Small intestine (tissue), 7 donors: ENCODE results near the gene CLMN. TPM values are rescaled to one million over a fixed set of nuclear protein-coding genes. Genes with fewer than 3 reads are reported as not detected.
A peak's percentile ranks its signal among the peaks of the same experiment; 100 is the strongest.

Experiments
- DNase-seq, 2 donors: peaks; one replicate each; pipeline versions ENCODE4 v3.0.0 to v3.0.0-alpha.2; 2013
- FAIRE-seq: peaks from 2 replicates; lab custom pipeline; 2012; peaks lifted over from hg19 to GRCh38; lab: Jason Lieb, UNC
- H3K27ac ChIP-seq, 3 donors: one replicate each; pipeline ENCODE4 v1.5.1; 2013; ENCODE audit warnings: low read length in 2 of 3, mild to moderate bottlenecking in 2 of 3, control low read depth in 1 of 3, inconsistent platforms in 1 of 3, low read depth in 1 of 3, moderate library complexity in 1 of 3
- H3K27me3 ChIP-seq, 3 donors: one replicate each; pipeline ENCODE4 v1.6.1; 2013; ENCODE audit warnings: low read length in 3 of 3, inconsistent platforms in 1 of 3; ENCODE audit not compliant: control insufficient read depth in 3 of 3, insufficient read depth in 3 of 3
- H3K36me3 ChIP-seq, 3 donors: one replicate each; pipeline ENCODE4 v1.6.1; 2013; ENCODE audit warnings: low read length in 3 of 3, inconsistent platforms in 1 of 3, low read depth in 1 of 3, mild to moderate bottlenecking in 1 of 3, moderate library complexity in 1 of 3; ENCODE audit not compliant: control insufficient read depth in 3 of 3, insufficient read depth in 2 of 3
- H3K4me1 ChIP-seq, 3 donors: one replicate each; pipeline ENCODE4 v1.6.1; 2013; ENCODE audit warnings: low read length in 2 of 3, inconsistent platforms in 1 of 3, low read depth in 1 of 3, mild to moderate bottlenecking in 1 of 3, moderate library complexity in 1 of 3; ENCODE audit not compliant: control insufficient read depth in 3 of 3, insufficient read depth in 2 of 3
- H3K4me3 ChIP-seq, 3 donors: one replicate each; pipeline ENCODE4 v1.5.1; 2013; ENCODE audit warnings: low read length in 3 of 3, control low read depth in 1 of 3, inconsistent platforms in 1 of 3, low read depth in 1 of 3, mild to moderate bottlenecking in 1 of 3, moderate library complexity in 1 of 3
- H3K9me3 ChIP-seq, 2 donors: one replicate each; pipeline ENCODE4 v1.6.1; 2013; ENCODE audit warnings: low read depth in 1 of 2, low read length in 1 of 2; ENCODE audit not compliant: control insufficient read depth in 2 of 2, insufficient read depth in 1 of 2
- WGBS, 3 donors: extraction: QIAGEN DNeasy Blood & Tissue Kit; methylation state at CpG; one replicate each; pipeline ENCODE4 v1.1.7; 2013; 5-methylcytosine and 5-hydroxymethylcytosine counted together
- polyA plus RNA-seq, 4 donors: library from polyadenylated mRNA; stranded (reverse) in 3 of 4; unstranded in 1 of 4; fragments of 200-250 nt in 3 of 4; fragments of 120-200 nt in 1 of 4; gene quantifications; one replicate each; pipeline versions ENCODE4 v1.2.1 to v1.2.3, GENCODE V29; 2013
- donor health status: healthy with polysubstance abuse.
- donor health status: control.
- donor health status: control.
- donor health status: Bipolar disorder and iron deficiency.
- donor health status: healthy.

The CLMN gene
- polyA plus RNA-seq, 4 donors = 2.9 to 25.0 (median 5.7) TPM

DNA sequence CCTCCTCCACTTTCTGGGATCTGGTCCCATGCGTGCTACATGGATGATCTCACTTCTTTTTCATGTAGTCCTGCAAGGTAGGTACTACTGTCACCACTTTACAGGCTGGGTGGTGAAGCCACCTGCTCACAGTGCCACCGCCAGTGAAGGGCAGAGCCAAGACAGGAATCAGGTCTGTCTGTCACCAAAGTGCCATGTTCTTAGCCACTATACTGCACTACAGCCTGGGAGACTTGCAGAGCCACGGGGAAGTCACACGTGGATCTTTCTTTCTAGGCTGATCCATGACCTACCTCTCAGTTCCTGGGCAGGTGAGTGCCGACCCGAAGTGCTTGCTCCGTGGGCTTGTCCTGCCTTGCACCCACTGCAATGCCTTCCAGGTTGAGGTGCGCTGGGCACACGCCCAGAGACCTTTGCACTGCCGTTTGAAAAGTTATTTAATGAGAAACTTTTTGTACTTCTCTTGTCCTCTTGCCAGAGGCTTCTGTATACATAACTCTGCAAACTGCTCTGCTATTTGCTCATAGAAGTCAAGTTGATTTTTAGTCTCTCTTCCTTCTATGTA is 19.7 kb upstream of the CLMN start:
- H3K4me3 ChIP-seq = no peak overlapping the region
- H3K27me3 ChIP-seq = no peaks in the 10 kb centered on the region
- DNase-seq (peak; percentile 77 to 92), FAIRE-seq (no peak)
- WGBS, 3 donors = 8 to 54% (median 21%) methylated on average over 10 of the region's 10 CpGs
- H3K4me1 ChIP-seq = peaks cover 0 to 11% (median 2%) of the 10 kb centered on the region in 3 donors
- peaks cover 0 to 4% of the 10 kb centered on the region in 2 donors for H3K9me3 ChIP-seq
- no peaks in the 10 kb centered on the region for H3K36me3 ChIP-seq
- H3K27ac ChIP-seq = peak overlapping the region; percentile 62 to 97 (median 73)

DNA sequence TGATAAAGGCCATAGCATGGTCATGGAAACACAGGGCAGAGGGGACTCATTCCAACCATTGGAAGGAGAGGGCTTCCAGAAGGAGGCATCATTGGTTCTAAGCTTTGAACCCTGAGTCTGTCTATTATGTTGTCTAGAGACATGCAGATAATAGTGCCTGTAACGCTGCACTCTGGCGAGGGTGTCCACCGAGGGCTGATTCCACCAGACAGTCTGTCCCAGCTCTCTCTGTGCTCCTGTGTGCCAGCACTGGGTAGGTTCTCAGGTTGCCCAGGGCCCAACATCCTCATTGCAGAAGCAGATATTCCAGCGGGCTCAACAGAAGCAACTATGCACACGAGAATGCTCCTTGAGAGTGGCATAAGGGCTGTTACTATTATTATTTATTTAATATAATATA is 18.7 kb upstream of the CLMN start:
- WGBS, 3 donors = 69 to 93% (median 79%) methylated on average over 5 of the region's 5 CpGs
- FAIRE-seq (no peak), DNase-seq (no peak)
- Histone ChIP-seq H3K27ac (no peak overlapping the region), H3K9me3 (peaks cover 0 to 4% of the 10 kb centered on the region in 2 donors), H3K4me1 (peaks cover 0 to 11% (median 2%) of the 10 kb centered on the region in 3 donors), H3K36me3 (no peaks in the 10 kb centered on the region), H3K4me3 (no peak overlapping the region), H3K27me3 (no peaks in the 10 kb centered on the region)

DNA sequence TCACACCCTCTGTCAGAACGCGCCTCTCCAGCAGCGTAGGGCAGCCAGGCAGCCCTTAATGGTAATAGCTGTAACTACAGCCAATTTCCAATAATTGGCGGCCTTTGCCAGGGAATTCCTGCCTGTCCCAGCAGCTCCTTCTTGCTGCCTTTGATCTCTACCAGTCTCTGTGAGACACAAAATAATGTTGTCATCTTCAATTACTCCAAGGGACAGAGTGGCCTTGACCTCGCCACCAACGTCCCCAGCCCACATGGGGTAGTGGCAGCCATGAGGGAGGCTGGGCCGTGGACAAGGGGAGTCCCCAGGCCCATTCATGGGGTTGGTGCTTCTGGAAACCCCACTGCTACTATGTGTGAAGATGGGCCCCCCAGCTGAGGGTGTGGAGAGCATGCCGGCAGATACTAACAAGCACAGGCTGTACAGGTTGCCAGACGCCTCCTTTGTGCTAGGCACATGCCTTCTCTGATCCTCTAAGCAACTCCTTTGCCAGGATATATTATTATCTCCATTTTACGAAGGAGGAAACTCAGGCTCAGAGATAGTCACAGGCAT is 17.4 kb upstream of the CLMN start:
- Histone ChIP-seq H3K27me3 (no peaks in the 10 kb centered on the region), H3K27ac (no peak overlapping the region), H3K4me3 (no peak overlapping the region), H3K4me1 (peaks cover 0 to 11% (median 2%) of the 10 kb centered on the region in 3 donors), H3K9me3 (peaks cover 0 to 4% of the 10 kb centered on the region in 2 donors), H3K36me3 (no peaks in the 10 kb centered on the region)
- WGBS, 3 donors = 53 to 86% (median 59%) methylated on average over 10 of the region's 10 CpGs
- FAIRE-seq (no peak), DNase-seq (no peak)

DNA sequence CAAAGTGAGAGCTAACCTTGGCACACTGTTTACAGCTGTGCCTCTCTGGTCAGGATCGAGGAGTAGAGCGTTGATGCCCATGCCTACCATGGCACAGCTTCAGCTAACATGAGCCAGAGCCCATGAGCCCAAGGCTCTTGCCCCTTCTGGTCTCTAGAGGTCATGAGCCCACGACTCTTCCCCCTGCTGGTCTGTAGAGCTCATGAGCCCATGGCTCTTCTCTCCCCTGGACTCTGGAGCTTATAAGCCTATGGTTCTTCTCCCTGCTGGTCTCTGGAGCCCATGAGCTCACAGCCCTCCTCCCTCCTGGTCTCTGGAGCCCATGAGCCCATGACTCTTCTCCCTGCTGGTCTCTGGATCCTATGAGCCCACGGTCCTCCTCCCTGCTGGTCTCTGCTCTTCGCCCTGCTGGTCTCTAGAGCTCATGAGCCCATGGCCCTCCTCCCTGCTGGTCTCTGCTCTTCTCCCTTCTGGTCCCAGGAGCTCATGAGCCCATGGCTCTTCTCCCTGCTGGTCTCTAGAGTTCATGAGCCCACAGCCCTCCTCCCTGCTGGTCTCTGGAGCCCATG is 16.6 kb upstream of the CLMN start:
- H3K36me3 ChIP-seq = no peaks in the 10 kb centered on the region
- no peak for FAIRE-seq
- DNase-seq = no peak
- H3K27ac ChIP-seq = no peak overlapping the region
- no peaks in the 10 kb centered on the region for H3K27me3 ChIP-seq
- H3K4me1 ChIP-seq = peaks cover 0 to 11% (median 2%) of the 10 kb centered on the region in 3 donors
- H3K4me3 ChIP-seq = no peak overlapping the region
- WGBS, 3 donors = 83 to 89% (median 87%) methylated on average over 5 of the region's 5 CpGs
- H3K9me3 ChIP-seq = peaks cover 0 to 4% of the 10 kb centered on the region in 2 donors

DNA sequence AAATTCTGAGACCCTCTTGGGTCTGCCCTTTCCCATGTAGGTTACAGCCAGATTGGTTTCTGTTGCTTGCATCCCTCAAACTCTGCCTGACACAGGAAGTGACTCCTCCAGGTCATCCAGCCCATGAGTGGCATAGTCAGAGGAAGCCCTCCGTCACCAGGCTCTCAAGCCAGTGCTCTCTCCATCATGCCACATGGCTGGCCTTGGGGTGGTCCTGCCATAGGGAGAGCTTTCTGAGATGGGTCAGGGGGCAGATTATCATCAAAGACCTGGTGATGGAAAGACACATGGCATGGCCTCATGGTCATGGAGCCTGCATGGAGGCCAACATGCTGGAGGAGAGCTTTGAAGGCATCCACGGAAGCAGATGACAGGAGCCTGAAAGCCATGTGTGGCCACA is 15.4 kb upstream of the CLMN start:
- H3K27ac ChIP-seq = no peak overlapping the region
- no peaks in the 10 kb centered on the region for H3K36me3 ChIP-seq
- H3K4me3 ChIP-seq = no peak overlapping the region
- no peak for FAIRE-seq
- H3K27me3 ChIP-seq = no peaks in the 10 kb centered on the region
- peaks cover 0 to 8% (median 2%) of the 10 kb centered on the region in 3 donors for H3K4me1 ChIP-seq
- DNase-seq = no peak
- peaks cover 0 to 4% of the 10 kb centered on the region in 2 donors for H3K9me3 ChIP-seq
- 89 to 97% (median 93%) methylated on average over 2 of the region's 2 CpGs for WGBS, 3 donors

DNA sequence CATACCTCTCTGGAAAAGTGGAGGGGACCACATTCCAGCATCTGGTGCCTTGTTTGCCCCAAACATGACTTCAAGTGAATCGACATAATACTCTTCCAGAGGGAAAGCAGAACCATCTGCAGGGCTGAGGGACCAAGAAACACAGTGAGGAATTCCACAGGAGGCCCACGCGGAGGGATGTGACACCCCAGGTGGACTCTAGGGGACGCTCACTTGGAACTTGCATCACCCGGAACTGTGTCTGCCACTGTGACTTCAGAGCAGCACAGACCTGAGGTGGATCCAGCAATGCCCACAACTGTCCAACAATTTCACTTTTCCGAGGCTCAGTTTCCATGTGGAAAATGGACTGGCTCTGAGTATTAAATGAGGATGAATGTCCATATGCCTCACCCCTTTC is 14.3 kb upstream of the CLMN start:
- H3K4me3 ChIP-seq = no peak overlapping the region
- no peak for DNase-seq
- peaks cover 0 to 4% of the 10 kb centered on the region in 2 donors for H3K9me3 ChIP-seq
- no peaks in the 10 kb centered on the region for H3K4me1 ChIP-seq
- no peak for FAIRE-seq
- H3K27ac ChIP-seq = no peak overlapping the region
- no peaks in the 10 kb centered on the region for H3K36me3 ChIP-seq
- H3K27me3 ChIP-seq = no peaks in the 10 kb centered on the region
- 82 to 85% (median 84%) methylated on average over 6 of the region's 6 CpGs for WGBS, 3 donors

DNA sequence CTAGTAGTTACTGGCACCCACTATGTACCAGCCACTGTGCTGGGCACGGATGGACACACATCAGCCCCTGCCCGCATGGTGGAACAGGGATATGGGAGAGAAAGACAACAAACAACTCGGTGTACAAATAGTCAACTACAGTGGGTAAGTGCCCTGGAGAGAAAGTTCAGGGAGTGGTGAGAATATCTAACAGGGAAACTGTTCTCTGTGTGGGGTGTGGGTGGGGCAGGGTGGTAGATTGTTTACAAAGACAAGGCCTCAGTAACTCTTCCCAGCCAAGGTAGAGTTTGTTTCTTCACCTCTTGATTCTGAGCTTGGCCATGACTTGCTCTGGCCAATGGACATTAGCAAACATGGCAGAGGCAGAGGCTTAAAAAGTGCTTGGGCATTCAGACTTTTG is 12.9 kb upstream of the CLMN start:
- Histone ChIP-seq H3K27ac (peak overlapping the region in 2 of 3 donors; percentile 13 to 36), H3K4me3 (no peak overlapping the region), H3K9me3 (peaks cover 0 to 4% of the 10 kb centered on the region in 2 donors), H3K4me1 (no peaks in the 10 kb centered on the region), H3K36me3 (no peaks in the 10 kb centered on the region), H3K27me3 (no peaks in the 10 kb centered on the region)
- no peak for FAIRE-seq
- peak in 1 of 2 donors; percentile 79 for DNase-seq
- WGBS, 3 donors = 33 to 71% (median 55%) methylated on average over 3 of the region's 3 CpGs

DNA sequence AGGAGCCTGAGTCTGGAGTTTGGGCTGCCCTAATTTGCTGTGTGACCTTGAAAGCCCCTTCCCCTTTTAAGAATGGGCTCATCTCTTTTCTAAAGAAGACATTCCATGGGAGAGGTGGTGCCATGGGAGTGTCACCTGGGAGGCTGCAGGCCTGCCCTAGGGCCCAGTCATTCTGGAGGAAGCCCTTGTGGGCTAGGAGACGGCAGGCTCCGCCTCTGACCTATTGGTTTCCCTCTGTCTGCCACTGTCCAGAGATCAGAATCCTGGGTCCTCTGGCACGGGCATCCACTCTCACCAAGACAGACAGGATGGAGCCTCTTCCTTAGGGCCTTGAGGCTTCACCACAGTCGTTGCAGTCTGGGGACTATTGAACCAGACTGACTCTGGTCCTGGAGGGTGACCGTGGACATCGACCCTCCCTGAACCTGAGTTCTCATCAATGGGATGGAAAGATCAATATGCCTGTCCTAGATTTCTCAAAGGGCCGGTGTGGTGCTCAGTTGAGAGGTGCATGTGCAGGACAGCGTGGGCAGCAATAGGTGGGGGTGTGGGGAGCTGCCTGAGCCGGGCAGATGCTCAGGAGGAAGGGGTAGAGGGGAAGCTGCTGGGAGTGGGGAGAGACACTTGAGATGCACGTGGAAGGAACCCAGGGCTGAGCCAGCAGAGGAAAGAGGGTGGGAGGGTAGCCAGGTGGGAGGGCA is 12.2 kb upstream of the CLMN start:
- DNase-seq (no peak), FAIRE-seq (no peak)
- no peak overlapping the region for H3K4me3 ChIP-seq
- no peaks in the 10 kb centered on the region for H3K27me3 ChIP-seq
- peak overlapping the region in 1 of 3 donors; percentile 36 for H3K27ac ChIP-seq
- no peaks in the 10 kb centered on the region for H3K4me1 ChIP-seq
- H3K9me3 ChIP-seq = peaks cover 0 to 6% of the 10 kb centered on the region in 2 donors
- 75 to 79% (median 76%) methylated on average over 10 of the region's 10 CpGs for WGBS, 3 donors
- H3K36me3 ChIP-seq = no peaks in the 10 kb centered on the region
